ENCODE results near the gene RAD23A.
"Not testable (repeated sequence)": the region's sequence is repeated elsewhere in the genome, so short reads cannot be mapped to it uniquely, and the experiment has no call there.

RAD23A gene

GRCh38 chr19:12955996-12956395 is 10.3 kb downstream of the RAD23A start:
- no peak for DNase-seq

GRCh38 chr19:12956446-12957388 is 11.1 kb downstream of the RAD23A start, which contains the start of gene GADD45GIP1:
Gene GADD45GIP1, minus strand, starts transcription at chr19:12957223. Its CDS starts 11 bp downstream, at chr19:12957212.
- DNase-seq = peak in 1 of 2 experiments; percentile 55

GRCh38 chr19:12957389-12957952 is 11.8 kb downstream of the RAD23A start:
- not testable (repeated sequence) for DNase-seq

GRCh38 chr19:12959481-12959880 is 13.8 kb downstream of the RAD23A start:
- no peak for DNase-seq

GRCh38 chr19:12965017-12965811 is 19.6 kb downstream of the RAD23A start:
- peak in 1 of 2 experiments; percentile 65 for DNase-seq

GRCh38 chr19:12965812-12966135 is 20.1 kb downstream of the RAD23A start:
- no peak for DNase-seq

- DNase-seq = no peak
Measured at GRCh38 chr19:12967907-12968306, 22.2 kb downstream of the RAD23A start.

- DNase-seq = no peak
Measured at GRCh38 chr19:12969292-12969988, 23.8 kb downstream of the RAD23A start, which contains the start of gene DAND5. Gene DAND5, plus strand, starts transcription at chr19:12969576. Its CDS starts 85 bp downstream, at chr19:12969661.

GRCh38 chr19:12970070-12970820 is 24.6 kb downstream of the RAD23A start:
- no peak for DNase-seq

- DNase-seq = no peak
Measured at GRCh38 chr19:12973236-12973635, 27.6 kb downstream of the RAD23A start.

GRCh38 chr19:12974301-12975220 is 28.9 kb downstream of the RAD23A start:
- peak; percentile 71 to 72 for DNase-seq

GRCh38 chr19:12975221-12975741 is 29.6 kb downstream of the RAD23A start:
- DNase-seq = no peak

GRCh38 chr19:12976109-12976508 is 30.4 kb downstream of the RAD23A start:
- DNase-seq = not testable (repeated sequence)

GRCh38 chr19:12979974-12980373 is 34.3 kb downstream of the RAD23A start:
- no peak for DNase-seq

- DNase-seq = no peak
Measured at GRCh38 chr19:12982648-12983047, 37.0 kb downstream of the RAD23A start.

- no peak for DNase-seq
Measured at GRCh38 chr19:12983091-12983490, 37.4 kb downstream of the RAD23A start.

- DNase-seq = peak in 1 of 2 experiments; percentile 33
Measured at GRCh38 chr19:12983542-12984142, 38.0 kb downstream of the RAD23A start.

GRCh38 chr19:12984143-12984627 is 38.5 kb downstream of the RAD23A start:
- no peak for DNase-seq

GRCh38 chr19:12984683-12985048 is 39.0 kb downstream of the RAD23A start:
- no peak for DNase-seq
